Midbrain (tissue), 1 donor: ENCODE results near the gene TRAF6.
"Not testable (repeated sequence)": the region's sequence is repeated elsewhere in the genome, so short reads cannot be mapped to it uniquely, and the experiment has no call there.

ENCODE experiments used
- DNase-seq: peaks from one replicate; lab custom pipeline; 2025; lab: John Stamatoyannopoulos, UW

Gene TRAF6

GRCh38 chr11:36493332-36493731 is 16.7 kb downstream of the TRAF6 start:
- DNase-seq: no peak

GRCh38 chr11:36492724-36493304 is 17.3 kb downstream of the TRAF6 start:
- peak; percentile 47 for DNase-seq

- no peak for DNase-seq
Observed at GRCh38 chr11:36490026-36490806, 19.9 kb downstream of the TRAF6 start.

GRCh38 chr11:36488096-36488495 is 22.0 kb downstream of the TRAF6 start:
- DNase-seq: no peak

GRCh38 chr11:36487619-36488018 is 22.5 kb downstream of the TRAF6 start:
- DNase-seq: no peak

- DNase-seq: no peak
Observed at GRCh38 chr11:36485298-36486002, 24.6 kb downstream of the TRAF6 start.

GRCh38 chr11:36483042-36483441 is 27.0 kb downstream of the TRAF6 start:
- DNase-seq: not testable (repeated sequence)

GRCh38 chr11:36480833-36481232 is 29.2 kb downstream of the TRAF6 start:
- no peak for DNase-seq

GRCh38 chr11:36478700-36479329 is 31.3 kb downstream of the TRAF6 start:
- DNase-seq: peak; percentile 76

GRCh38 chr11:36475192-36475591 is 34.9 kb downstream of the TRAF6 start:
- DNase-seq: no peak

- DNase-seq: no peak
Observed at GRCh38 chr11:36471577-36471976, 38.5 kb downstream of the TRAF6 start.

GRCh38 chr11:36469881-36470802 is 39.9 kb downstream of the TRAF6 start:
- DNase-seq: no peak

- no peak for DNase-seq
Observed at GRCh38 chr11:36469063-36469462, 41.0 kb downstream of the TRAF6 start.

- DNase-seq: no peak
Observed at GRCh38 chr11:36467916-36468315, 42.2 kb downstream of the TRAF6 start.

- DNase-seq: no peak
Observed at GRCh38 chr11:36467012-36467411, 43.1 kb downstream of the TRAF6 start.

- DNase-seq: no peak
Observed at GRCh38 chr11:36465449-36466163, 44.5 kb downstream of the TRAF6 start.

GRCh38 chr11:36464720-36465119 is 45.4 kb downstream of the TRAF6 start:
- DNase-seq: no peak

GRCh38 chr11:36463781-36464180 is 46.3 kb downstream of the TRAF6 start:
- no peak for DNase-seq

GRCh38 chr11:36462321-36462720 is 47.8 kb downstream of the TRAF6 start:
- DNase-seq: no peak

- DNase-seq: peak; percentile 9
Observed at GRCh38 chr11:36460220-36460619, 49.9 kb downstream of the TRAF6 start.

- DNase-seq: no peak
Observed at GRCh38 chr11:36459046-36459445, 51.0 kb downstream of the TRAF6 start.
